GM18520 (cell line): ENCODE results near the gene CYB5D1.

Experiments used
- ATAC-seq: cut with Tn5 transposase; IDR thresholded peaks from one replicate; pipeline ENCODE4 v1.9.1; 2021; ENCODE audit not compliant: unreplicated experiment

Gene CYB5D1

GRCh38 chr17:7885367-7886226 is 27.8 kb downstream of the CYB5D1 start:
- no peak for ATAC-seq

GRCh38 chr17:7886227-7887037 is 28.6 kb downstream of the CYB5D1 start:
- ATAC-seq, result no peak

- no peak for ATAC-seq
Observed at GRCh38 chr17:7887038-7887481, 29.3 kb downstream of the CYB5D1 start.

- ATAC-seq, result peak; percentile 31
Observed at GRCh38 chr17:7887482-7888183, 29.8 kb downstream of the CYB5D1 start.

- no peak for ATAC-seq
Observed at GRCh38 chr17:7888184-7888920, 30.5 kb downstream of the CYB5D1 start, which contains the start of gene CHD3. Gene CHD3, plus strand, starts transcription at chr17:7888789. Its CDS starts 212 bp downstream, at chr17:7889001.

- no peak for ATAC-seq
Observed at GRCh38 chr17:7889166-7889955, 31.6 kb downstream of the CYB5D1 start.

GRCh38 chr17:7893187-7893880 is 35.5 kb downstream of the CYB5D1 start:
- no peak for ATAC-seq

GRCh38 chr17:7894226-7894625 is 36.4 kb downstream of the CYB5D1 start:
- ATAC-seq, result no peak

GRCh38 chr17:7894866-7895265 is 37.1 kb downstream of the CYB5D1 start:
- ATAC-seq, result no peak

GRCh38 chr17:7897090-7897489 is 39.3 kb downstream of the CYB5D1 start:
- ATAC-seq, result no peak

GRCh38 chr17:7897773-7898172 is 40.0 kb downstream of the CYB5D1 start:
- ATAC-seq, result no peak

GRCh38 chr17:7903154-7904103 is 45.6 kb downstream of the CYB5D1 start:
- ATAC-seq, result no peak

GRCh38 chr17:7909089-7909488 is 51.3 kb downstream of the CYB5D1 start:
- no peak for ATAC-seq

- ATAC-seq, result no peak
Observed at GRCh38 chr17:7910281-7910680, 52.5 kb downstream of the CYB5D1 start.

GRCh38 chr17:7910711-7911110 is 52.9 kb downstream of the CYB5D1 start:
- no peak for ATAC-seq

GRCh38 chr17:7911116-7911515 is 53.3 kb downstream of the CYB5D1 start:
- no peak for ATAC-seq
